Sigmoid colon (tissue), 7 donors: ENCODE measurements around the gene PRDM16. TPM values are rescaled to one million over a fixed set of nuclear protein-coding genes. Genes with fewer than 3 reads are reported as not detected.

ENCODE experiments used
- DNase-seq: peaks from one replicate; pipeline ENCODE4 v3.0.0-alpha.2; 2019
- H3K27ac ChIP-seq, 4 donors: fragments of 200-600 bp; sonication (generic); one replicate each; pipeline ENCODE4 v1.5.1; 2016 to 2019; ENCODE audit warnings: mild to moderate bottlenecking in 1 of 4
- H3K27me3 ChIP-seq, 3 donors: fragments of 200-600 bp; sonication (generic); one replicate each; pipeline ENCODE4 v1.5.1; 2019; ENCODE audit warnings: mild to moderate bottlenecking in 1 of 3
- H3K36me3 ChIP-seq, 4 donors: fragments of 200-600 bp; sonication (generic); one replicate each; pipeline ENCODE4 v1.5.1; 2016 to 2019
- H3K4me1 ChIP-seq, 4 donors: fragments of 200-600 bp; sonication (generic); one replicate each; pipeline ENCODE4 v1.5.1; 2017 to 2019
- H3K4me3 ChIP-seq, 4 donors: fragments of 200-600 bp; sonication (generic); one replicate each; pipeline ENCODE4 v1.5.1; 2017 to 2019; ENCODE audit warnings: mild to moderate bottlenecking in 2 of 4, moderate library complexity in 1 of 4
- H3K9me3 ChIP-seq, 4 donors: fragments of 200-600 bp in 3 of 4; sonication (generic) in 3 of 4; one replicate each; pipeline versions ENCODE4 v1.5.1 to v1.6.1; 2013 to 2019
- CTCF ChIP-seq, 4 experiments: fragments of 450-650 bp in 3 of 4; fragments of 200-600 bp in 1 of 4; IDR thresholded peaks; one replicate each; pipeline ENCODE4 v1.5.1; 2016 to 2019; ENCODE audit warnings: antibody characterized with exemption in 4 of 4, mild to moderate bottlenecking in 3 of 4, moderate library complexity in 2 of 4
- EP300 ChIP-seq, 4 donors: sonication (generic); formaldehyde crosslinking; IDR thresholded peaks; one replicate each; pipeline ENCODE4 v1.6.1; 2017; ENCODE audit warnings: antibody characterized with exemption in 4 of 4
- POLR2A ChIP-seq, 2 donors: fragments of 450-650 bp; IDR thresholded peaks; one replicate each; pipeline ENCODE4 v1.6.1; 2016; ENCODE audit warnings: antibody characterized with exemption in 2 of 2, mild to moderate bottlenecking in 2 of 2, moderate library complexity in 2 of 2
- POLR2AphosphoS5 ChIP-seq, 4 donors: sonication (generic); formaldehyde crosslinking; IDR thresholded peaks; one replicate each; pipeline ENCODE4 v1.6.1; 2017; ENCODE audit warnings: antibody characterized with exemption in 4 of 4
- WGBS, 2 donors: extraction: QIAGEN DNeasy Blood & Tissue Kit; methylation state at CpG; one replicate each; pipeline ENCODE4 v1.1.7; 2013; 5-methylcytosine and 5-hydroxymethylcytosine counted together
- intact Hi-C: fragments of 100-400 bp; cut with DNase I; formaldehyde crosslinking; loops from one replicate; pipeline ENCODE4 v1.15.1; 2023
- polyA plus RNA-seq, 3 donors: library from polyadenylated mRNA; stranded (reverse); fragments of 200-250 nt; gene quantifications; one replicate each; pipeline ENCODE4 v1.2.3, GENCODE V29; 2013
- total RNA-seq, 4 donors: library from RNA; depleted of rRNA; stranded (reverse); fragments of >200 nt; gene quantifications; one replicate each; pipeline ENCODE4 v1.1.0, GENCODE V29; 2016
- donor health status: healthy with polysubstance abuse.
- donor health status: Bipolar disorder and iron deficiency.
- donor health status: healthy.

PRDM16 gene
- total and polyA plus RNA-seq, 7 donors, result under 0.01 to 1.7 (median 0.49) TPM

DNA sequence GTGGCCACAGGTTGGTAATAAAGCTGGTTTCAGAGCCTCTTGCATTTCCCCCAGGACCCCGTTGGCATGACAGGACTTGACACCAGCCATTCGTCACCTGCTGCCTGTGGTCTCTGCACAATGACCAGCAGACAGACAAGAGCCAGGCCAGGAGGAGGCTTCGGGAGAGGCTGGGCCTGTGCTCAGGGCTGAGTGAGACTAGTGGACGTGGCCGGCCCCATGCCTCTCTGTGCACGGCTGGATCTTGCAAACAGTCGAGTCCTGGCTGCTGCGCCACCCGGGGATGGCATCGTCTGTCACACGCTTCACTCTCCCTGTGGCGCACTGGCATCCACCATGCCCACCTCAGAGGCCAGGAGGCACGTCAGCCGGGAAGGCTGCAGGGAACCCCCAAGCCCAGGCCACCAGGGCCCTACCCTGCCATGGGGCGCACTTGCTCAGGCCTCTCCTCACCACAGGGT lies 208.0 kb downstream of the PRDM16 start:
- Histone ChIP-seq H3K4me1 (no peaks in the 10 kb centered on the region), H3K36me3 (no peaks in the 10 kb centered on the region), H3K4me3 (no peak overlapping the region), H3K27ac (no peak overlapping the region), H3K27me3 (peaks cover 0 to 36% (median 3%) of the 10 kb centered on the region in 3 donors), H3K9me3 (no peaks in the 10 kb centered on the region)
- TF ChIP-seq CTCF (IDR thresholded peaks at IDR 0.05), result no peak
- no peak for TF ChIP-seq EP300 (IDR thresholded peaks at IDR 0.05)
- TF ChIP-seq POLR2A (IDR thresholded peaks at IDR 0.05), result no peak
- TF ChIP-seq POLR2AphosphoS5 (IDR thresholded peaks at IDR 0.05), result no peak
- no peak for DNase-seq
- 90 to 93% methylated on average over 15 of the region's 15 CpGs for WGBS, 2 donors
- intact Hi-C loops, result no loop called here

GRCh38 chr1:3277623-3278022 lies 208.6 kb downstream of the PRDM16 start:
- intact Hi-C loops, result no loop called here
- H3K36me3 ChIP-seq, result no peaks in the 10 kb centered on the region
- H3K27ac ChIP-seq, result no peak overlapping the region
- H3K9me3 ChIP-seq, result no peaks in the 10 kb centered on the region
- H3K27me3 ChIP-seq, result peaks cover 0 to 37% (median 6%) of the 10 kb centered on the region in 3 donors
- no peaks in the 10 kb centered on the region for H3K4me1 ChIP-seq
- H3K4me3 ChIP-seq, result no peak overlapping the region
- no peak for DNase-seq
- 93 to 94% methylated on average over 19 of the region's 19 CpGs for WGBS, 2 donors
- TF ChIP-seq POLR2A (IDR thresholded peaks at IDR 0.05) (no peak), EP300 (IDR thresholded peaks at IDR 0.05) (no peak), CTCF (IDR thresholded peaks at IDR 0.05) (no peak), POLR2AphosphoS5 (IDR thresholded peaks at IDR 0.05) (no peak)

DNA sequence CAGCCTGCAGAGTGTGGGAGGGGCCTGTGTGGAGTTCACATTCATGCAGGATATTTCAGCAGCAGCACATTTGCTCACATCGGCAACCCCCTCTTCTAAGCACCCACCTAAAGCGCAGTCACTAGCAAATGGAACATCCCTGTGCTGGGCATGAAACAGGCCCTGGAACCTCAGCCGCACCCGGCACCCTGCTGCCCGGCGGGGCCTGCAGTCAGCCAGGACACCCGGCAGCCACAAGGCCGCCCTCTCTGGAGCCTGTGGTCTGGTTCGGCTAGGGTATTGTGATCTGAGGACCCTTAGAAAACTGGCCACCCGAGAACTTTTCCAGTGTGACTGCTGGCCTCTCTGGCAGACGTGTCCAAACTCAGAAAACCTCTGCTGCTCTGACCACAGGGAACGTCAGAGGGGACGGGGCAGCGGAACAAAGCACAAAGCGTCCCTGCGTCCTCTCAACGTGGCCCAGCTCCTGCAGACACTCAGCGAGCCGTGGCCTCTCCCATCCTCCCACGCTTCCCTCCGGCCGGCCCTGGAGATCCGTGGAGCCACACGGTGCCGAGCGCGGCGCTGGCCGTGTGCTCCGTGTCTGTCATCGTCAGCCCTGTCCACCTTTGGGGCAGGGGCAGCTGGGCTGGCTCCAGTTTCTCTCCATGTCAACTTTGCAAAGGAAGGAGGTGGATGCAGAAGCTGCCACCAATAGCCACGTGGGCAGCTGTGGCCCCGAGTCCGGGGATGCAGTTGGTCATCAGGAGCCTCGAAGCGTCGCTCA lies 209.6 kb downstream of the PRDM16 start:
- no peaks in the 10 kb centered on the region for H3K9me3 ChIP-seq
- H3K27ac ChIP-seq, result no peak overlapping the region
- H3K4me1 ChIP-seq, result peaks cover 0 to under 1% (median under 1%) of the 10 kb centered on the region in 4 donors
- no peaks in the 10 kb centered on the region for H3K36me3 ChIP-seq
- intact Hi-C loops, result no loop called here
- no peak for DNase-seq
- 90 to 93% methylated on average over 37 of the region's 37 CpGs for WGBS, 2 donors
- peaks cover 5 to 42% (median 16%) of the 10 kb centered on the region in 3 donors for H3K27me3 ChIP-seq
- H3K4me3 ChIP-seq, result no peak overlapping the region
- TF ChIP-seq POLR2AphosphoS5 (IDR thresholded peaks at IDR 0.05) (no peak), CTCF (IDR thresholded peaks at IDR 0.05) (no peak), POLR2A (IDR thresholded peaks at IDR 0.05) (no peak), EP300 (IDR thresholded peaks at IDR 0.05) (no peak)

DNA sequence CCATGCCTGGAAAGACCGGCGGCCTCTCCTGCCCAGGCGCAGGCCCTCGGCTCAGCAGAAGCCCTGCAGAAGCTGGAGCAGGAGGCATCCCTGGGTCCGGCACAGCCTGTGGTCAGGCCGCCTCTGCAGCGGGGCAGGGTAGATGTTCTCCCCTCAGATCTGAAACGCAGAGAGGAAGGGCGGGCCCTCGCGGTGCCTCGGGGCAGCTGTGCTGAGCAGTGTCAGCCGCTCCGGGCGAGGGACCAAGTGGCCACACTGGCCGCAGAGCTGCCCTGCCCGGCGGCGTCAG lies 210.1 kb downstream of the PRDM16 start:
- no peak overlapping the region for H3K4me3 ChIP-seq
- 90 to 91% methylated on average over 19 of the region's 19 CpGs for WGBS, 2 donors
- no peak for DNase-seq
- no peaks in the 10 kb centered on the region for H3K36me3 ChIP-seq
- H3K4me1 ChIP-seq, result peaks cover 0 to 6% (median 3%) of the 10 kb centered on the region in 4 donors
- peaks cover 9 to 48% (median 19%) of the 10 kb centered on the region in 3 donors for H3K27me3 ChIP-seq
- no peaks in the 10 kb centered on the region for H3K9me3 ChIP-seq
- TF ChIP-seq EP300 (IDR thresholded peaks at IDR 0.05) (no peak), CTCF (IDR thresholded peaks at IDR 0.05) (no peak), POLR2A (IDR thresholded peaks at IDR 0.05) (no peak), POLR2AphosphoS5 (IDR thresholded peaks at IDR 0.05) (no peak)
- intact Hi-C loops, result no loop called here
- no peak overlapping the region for H3K27ac ChIP-seq
